ENCODE data around the gene NRCAM.

DNA sequence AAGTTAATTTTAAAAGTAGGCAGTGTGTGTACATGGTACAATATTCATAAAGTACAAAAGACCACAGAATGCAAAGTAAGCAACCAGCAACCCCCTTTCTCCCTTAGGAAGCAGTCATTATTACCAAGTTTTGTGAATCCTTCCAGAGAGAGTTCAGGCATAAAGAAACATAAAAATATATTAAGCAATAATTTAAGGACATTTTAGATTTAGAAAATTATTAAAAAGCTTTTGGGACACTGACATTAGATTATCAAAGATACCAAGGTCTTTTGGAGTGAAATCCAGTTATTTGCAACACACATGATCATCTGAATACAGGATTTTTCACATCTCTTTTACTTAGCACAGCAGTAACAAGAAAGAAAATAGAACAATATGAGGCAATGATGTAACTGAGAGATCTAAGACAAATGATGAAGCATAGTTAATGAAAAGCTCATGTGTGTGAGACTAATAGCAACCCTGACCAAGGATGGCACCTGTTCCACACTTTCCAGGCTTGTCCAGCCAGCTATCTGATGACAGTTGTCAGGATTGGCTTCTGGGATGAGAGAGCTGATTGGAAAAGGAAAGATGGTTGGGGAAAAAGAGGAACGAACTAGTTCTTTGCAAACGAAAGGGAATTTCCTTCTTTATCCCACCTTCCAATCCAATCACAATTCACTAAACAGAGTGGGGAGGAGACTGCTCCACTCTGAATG, 210.6 kb downstream of the NRCAM start:
- TF ChIP-seq, protein P1, sequence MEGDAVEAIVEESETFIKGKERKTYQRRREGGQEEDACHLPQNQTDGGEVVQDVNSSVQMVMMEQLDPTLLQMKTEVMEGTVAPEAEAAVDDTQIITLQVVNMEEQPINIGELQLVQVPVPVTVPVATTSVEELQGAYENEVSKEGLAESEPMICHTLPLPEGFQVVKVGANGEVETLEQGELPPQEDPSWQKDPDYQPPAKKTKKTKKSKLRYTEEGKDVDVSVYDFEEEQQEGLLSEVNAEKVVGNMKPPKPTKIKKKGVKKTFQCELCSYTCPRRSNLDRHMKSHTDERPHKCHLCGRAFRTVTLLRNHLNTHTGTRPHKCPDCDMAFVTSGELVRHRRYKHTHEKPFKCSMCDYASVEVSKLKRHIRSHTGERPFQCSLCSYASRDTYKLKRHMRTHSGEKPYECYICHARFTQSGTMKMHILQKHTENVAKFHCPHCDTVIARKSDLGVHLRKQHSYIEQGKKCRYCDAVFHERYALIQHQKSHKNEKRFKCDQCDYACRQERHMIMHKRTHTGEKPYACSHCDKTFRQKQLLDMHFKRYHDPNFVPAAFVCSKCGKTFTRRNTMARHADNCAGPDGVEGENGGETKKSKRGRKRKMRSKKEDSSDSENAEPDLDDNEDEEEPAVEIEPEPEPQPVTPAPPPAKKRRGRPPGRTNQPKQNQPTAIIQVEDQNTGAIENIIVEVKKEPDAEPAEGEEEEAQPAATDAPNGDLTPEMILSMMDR (conservative IDR thresholded peaks at IDR 0.05) = no peak
- TF ChIP-seq EZH2 (IDR thresholded peaks at IDR 0.05; ENCODE audit: low read depth) = no peak

Data from PC-9 (cell line).